ENCODE data around the gene TMEM61. TPM values are rescaled to one million over a fixed set of nuclear protein-coding genes. Genes with fewer than 3 reads are reported as not detected.
"Not testable (repeated sequence)": the region's sequence is repeated elsewhere in the genome, so short reads cannot be mapped to it uniquely, and the experiment has no call there.

The TMEM61 gene
- total RNA-seq (2022), result 0.30 TPM in 1 of 2 replicates, not detected in the other
- Bru-seq, nascent RNA, result percentile 16 among the genes with signal in this experiment
- BruChase-seq, experiment 1, labeled RNA remaining after a 2-hour chase, result percentile 11 among the genes with signal in this experiment
- percentile 7 among the genes with signal in this experiment for BruChase-seq, experiment 2, labeled RNA remaining after a 6-hour chase
- long read RNA-seq, partial matches to known transcripts, result 0 of 1 reads
- long read RNA-seq, other reads (novel, unspliced or antisense), result 0 of 1 reads

DNA sequence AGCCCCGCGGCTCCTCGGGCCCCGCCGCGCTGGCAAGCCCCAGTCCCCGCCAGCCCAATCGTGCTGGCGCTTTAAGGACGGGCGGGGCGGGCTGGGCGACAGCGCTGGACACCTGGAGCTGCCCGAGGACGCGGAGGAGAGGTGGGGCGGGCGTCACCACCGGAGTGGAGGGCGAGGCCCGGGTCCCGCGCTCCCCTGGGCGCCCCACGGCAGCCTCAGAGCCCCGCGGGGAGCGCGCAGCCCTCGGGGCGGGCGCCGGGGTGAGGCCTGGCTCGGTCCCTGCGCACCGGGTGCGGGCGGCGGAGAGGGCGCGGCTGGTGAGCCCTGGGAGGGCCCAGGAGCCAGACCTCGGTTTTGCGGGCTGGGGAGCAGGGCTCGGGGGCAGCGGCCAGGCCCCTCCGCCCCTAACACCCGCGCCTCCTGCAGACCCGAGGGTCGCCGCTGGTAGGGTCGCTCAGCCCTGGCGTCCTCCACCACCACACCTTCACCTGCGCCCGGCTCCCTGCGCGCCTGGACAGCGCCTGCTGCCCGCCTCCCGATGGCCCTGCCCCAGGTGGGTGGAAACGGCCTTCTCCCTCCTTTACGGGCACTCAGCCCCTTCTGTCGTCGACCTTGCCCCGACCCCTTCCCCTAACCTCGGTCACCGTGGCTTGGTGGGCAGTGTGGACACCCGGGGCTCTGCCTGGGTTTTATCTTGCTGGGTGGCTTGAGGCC, at the start of gene TMEM61:
TMEM61 (plus strand) TSS at position 101 of the 714 bp plus-strand sequence; CDS start at position 539, 438 bp downstream.
- no peak for TF ChIP-seq CTCF (IDR thresholded peaks at IDR 0.05; ENCODE audit: insufficient read depth in 1 of 2, low read depth in 1 of 2, low read length in 1 of 2, severe bottlenecking in 1 of 2, unreplicated experiment in 1 of 2)
- H3K36me3 Mint-ChIP-seq (ENCODE audit: insufficient read depth, unreplicated experiment), result no peaks in the 10 kb centered on the region
- peak within 1 kb of the TSS; percentile 40 for H3K4me3 Mint-ChIP-seq (ENCODE audit: unreplicated experiment)
- Histone ChIP-seq H3K36me3 (ENCODE audit: control insufficient read depth, insufficient read depth, low read length) (no peaks in the 10 kb centered on the region), H3K4me1 (no peaks in the 10 kb centered on the region), H3K27me3 (replicated peaks; ENCODE audit: control insufficient read depth, insufficient read depth, low read length) (no peaks in the 10 kb centered on the region), H3K4me3 (ENCODE audit: low read depth, low read length) (peak within 1 kb of the TSS; percentile 27), H3K9me3 (no peaks in the 10 kb centered on the region)
- no peaks in the 10 kb centered on the region for H3K9me3 Mint-ChIP-seq (ENCODE audit: unreplicated experiment)
- no peak within 1 kb of the TSS for H3K27ac Mint-ChIP-seq (ENCODE audit: unreplicated experiment)
- DNase-seq, result peak in 1 of 2 experiments; percentile 19
- peaks cover 5% of the 10 kb centered on the region for H3K4me1 Mint-ChIP-seq (ENCODE audit: low read depth, unreplicated experiment)
- intact Hi-C loops (cut with micrococcal nuclease; ENCODE audit: unreplicated experiment), result no loop called here
- POLR2A ChIA-PET, result interaction anchor here (0.6 kb wide), 1 partner anchor 41 kb away, joined by 6 read pairs; no protein-coding TSS in a partner anchor
- no TSS peak for BruUV-seq (replicated peaks)
- CTCF ChIA-PET, result no interaction called here
- H3K27me3 Mint-ChIP-seq (ENCODE audit: insufficient read depth, unreplicated experiment), result no peaks in the 10 kb centered on the region

- Mint-ChIP-seq H3K27ac (ENCODE audit: unreplicated experiment) (no peak overlapping the region), H3K4me1 (ENCODE audit: low read depth, unreplicated experiment) (peaks cover 14% of the 10 kb centered on the region), H3K27me3 (ENCODE audit: insufficient read depth, unreplicated experiment) (no peaks in the 10 kb centered on the region), H3K4me3 (ENCODE audit: unreplicated experiment) (no peak overlapping the region), H3K36me3 (ENCODE audit: insufficient read depth, unreplicated experiment) (peaks cover 4% of the 10 kb centered on the region), H3K9me3 (ENCODE audit: unreplicated experiment) (peaks cover 8% of the 10 kb centered on the region)
- no peak for DNase-seq
- no peaks in the 10 kb centered on the region for H3K36me3 ChIP-seq (ENCODE audit: control insufficient read depth, insufficient read depth, low read length)
- peaks cover 12% of the 10 kb centered on the region for H3K9me3 ChIP-seq
- intact Hi-C loops (cut with micrococcal nuclease; ENCODE audit: unreplicated experiment), result no loop called here
- POLR2A ChIA-PET, result no interaction called here
- peaks cover 17% of the 10 kb centered on the region for H3K4me1 ChIP-seq
- CTCF ChIA-PET, result no interaction called here
- H3K27me3 ChIP-seq (replicated peaks; ENCODE audit: control insufficient read depth, insufficient read depth, low read length), result no peaks in the 10 kb centered on the region
- BruUV-seq (replicated peaks), result no TSS peak
- H3K4me3 ChIP-seq (ENCODE audit: low read depth, low read length), result no peak overlapping the region
- TF ChIP-seq CTCF (IDR thresholded peaks at IDR 0.05; ENCODE audit: insufficient read depth in 1 of 2, low read depth in 1 of 2, low read length in 1 of 2, severe bottlenecking in 1 of 2, unreplicated experiment in 1 of 2), result no peak
Measured at GRCh38 chr1:54931275-54931840, 49.1 kb upstream of the TMEM61 start.

- H3K36me3 ChIP-seq (ENCODE audit: control insufficient read depth, insufficient read depth, low read length); H3K4me3 ChIP-seq (ENCODE audit: low read depth, low read length); BruUV-seq (replicated peaks); intact Hi-C loops (cut with micrococcal nuclease; ENCODE audit: unreplicated experiment); H3K36me3 Mint-ChIP-seq (ENCODE audit: insufficient read depth, unreplicated experiment); H3K4me3 Mint-ChIP-seq (ENCODE audit: unreplicated experiment); H3K9me3 Mint-ChIP-seq (ENCODE audit: unreplicated experiment); H3K27me3 Mint-ChIP-seq (ENCODE audit: insufficient read depth, unreplicated experiment); DNase-seq; H3K27me3 ChIP-seq (replicated peaks; ENCODE audit: control insufficient read depth, insufficient read depth, low read length): not testable (repeated sequence)
- POLR2A ChIA-PET, result interaction anchor here (0.6 kb wide), 1 partner anchor 11 kb away, joined by 8 read pairs; no protein-coding TSS in a partner anchor
- peaks cover 30% of the 10 kb centered on the region for H3K4me1 ChIP-seq
- Mint-ChIP-seq H3K4me1 (ENCODE audit: low read depth, unreplicated experiment) (peaks cover 21% of the 10 kb centered on the region), H3K27ac (ENCODE audit: unreplicated experiment) (peak overlapping the region; percentile 93)
- CTCF ChIA-PET, result interaction anchor here (0.7 to 1.6 kb wide), 2 partner anchors 11 to 1185 kb away, joined by 4 to 5 read pairs; no protein-coding TSS in a partner anchor
- peaks cover 12% of the 10 kb centered on the region for H3K9me3 ChIP-seq
Measured at GRCh38 chr1:54934081-54934480, 46.3 kb upstream of the TMEM61 start.
